ENCODE data around the gene MYO3B. TPM values are rescaled to one million over a fixed set of nuclear protein-coding genes. Genes with fewer than 3 reads are reported as not detected.
"Not testable (repeated sequence)": the region's sequence is repeated elsewhere in the genome, so short reads cannot be mapped to it uniquely, and the experiment has no call there.

MYO3B gene
- total RNA-seq, 1 donor from 2014 or later: 0.17 TPM

DNA sequence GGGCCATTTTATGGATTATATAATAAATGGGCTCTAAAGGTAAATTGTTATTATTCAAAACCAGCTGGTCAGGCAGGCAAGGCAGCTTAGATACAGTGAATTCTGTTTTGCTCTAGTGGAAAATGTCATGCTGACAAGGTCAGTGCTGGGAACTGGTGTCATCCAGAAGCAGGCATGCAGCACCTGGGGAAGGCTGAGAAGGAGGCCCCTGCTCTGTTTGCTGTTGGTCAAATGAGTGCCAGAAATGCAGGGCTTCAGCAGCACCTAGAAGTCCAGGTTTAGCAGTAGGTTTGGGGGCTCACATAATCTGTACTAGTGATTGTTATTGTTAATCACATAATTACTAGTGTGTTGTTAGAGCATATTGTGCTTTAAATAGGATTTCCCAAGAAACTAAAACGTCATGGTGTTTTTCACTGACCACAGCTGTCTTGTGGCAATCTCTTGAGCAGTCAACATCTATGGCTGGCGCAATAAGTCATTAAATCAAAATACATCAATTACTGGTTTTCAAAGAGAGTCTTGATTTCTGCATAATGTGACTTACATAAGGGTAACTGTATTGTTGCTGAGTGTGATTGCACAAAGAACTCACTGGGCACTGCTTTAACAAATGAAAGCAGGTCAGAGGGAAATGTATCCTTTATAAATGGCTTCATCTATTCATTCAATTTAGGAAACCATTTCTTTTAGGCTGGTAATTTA is 99.1 kb downstream of the MYO3B start:
- ATAC-seq: no peak
- H3K4me1 ChIP-seq: no peaks in the 10 kb centered on the region
- no peak overlapping the region for H3K27ac ChIP-seq
- intact Hi-C loops (cut with DNase I): no loop called here
- no peaks in the 10 kb centered on the region for H3K36me3 ChIP-seq
- H3K27me3 ChIP-seq: peaks cover 5% of the 10 kb centered on the region
- TF ChIP-seq, protein P1, sequence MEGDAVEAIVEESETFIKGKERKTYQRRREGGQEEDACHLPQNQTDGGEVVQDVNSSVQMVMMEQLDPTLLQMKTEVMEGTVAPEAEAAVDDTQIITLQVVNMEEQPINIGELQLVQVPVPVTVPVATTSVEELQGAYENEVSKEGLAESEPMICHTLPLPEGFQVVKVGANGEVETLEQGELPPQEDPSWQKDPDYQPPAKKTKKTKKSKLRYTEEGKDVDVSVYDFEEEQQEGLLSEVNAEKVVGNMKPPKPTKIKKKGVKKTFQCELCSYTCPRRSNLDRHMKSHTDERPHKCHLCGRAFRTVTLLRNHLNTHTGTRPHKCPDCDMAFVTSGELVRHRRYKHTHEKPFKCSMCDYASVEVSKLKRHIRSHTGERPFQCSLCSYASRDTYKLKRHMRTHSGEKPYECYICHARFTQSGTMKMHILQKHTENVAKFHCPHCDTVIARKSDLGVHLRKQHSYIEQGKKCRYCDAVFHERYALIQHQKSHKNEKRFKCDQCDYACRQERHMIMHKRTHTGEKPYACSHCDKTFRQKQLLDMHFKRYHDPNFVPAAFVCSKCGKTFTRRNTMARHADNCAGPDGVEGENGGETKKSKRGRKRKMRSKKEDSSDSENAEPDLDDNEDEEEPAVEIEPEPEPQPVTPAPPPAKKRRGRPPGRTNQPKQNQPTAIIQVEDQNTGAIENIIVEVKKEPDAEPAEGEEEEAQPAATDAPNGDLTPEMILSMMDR (IDR thresholded peaks at IDR 0.05): no peak
- no peaks in the 10 kb centered on the region for H3K9me3 ChIP-seq
- no peak for DNase-seq
- no peak overlapping the region for H3K4me3 ChIP-seq

DNA sequence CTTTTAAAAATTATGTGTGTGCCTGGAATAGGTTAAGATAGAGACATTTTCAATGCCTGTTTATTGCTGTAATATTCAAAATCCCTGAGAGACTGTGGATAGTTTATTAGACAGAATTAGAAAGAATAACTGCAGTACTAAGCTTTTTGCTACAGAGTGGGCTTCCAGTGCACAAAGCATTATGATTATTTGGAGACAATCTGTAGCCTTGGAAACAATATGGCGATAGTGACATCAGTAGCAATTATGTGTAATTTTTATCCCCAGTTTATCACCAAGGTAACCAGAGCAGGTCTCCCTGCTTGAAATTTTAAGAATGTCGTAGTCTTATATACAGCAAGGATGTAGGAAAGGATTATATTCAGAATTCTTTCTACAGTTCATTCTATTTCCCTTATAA is 100.0 kb downstream of the MYO3B start:
- DNase-seq: no peak
- TF ChIP-seq, protein P1 (IDR thresholded peaks at IDR 0.05): no peak
- intact Hi-C loops (cut with DNase I): no loop called here

DNA sequence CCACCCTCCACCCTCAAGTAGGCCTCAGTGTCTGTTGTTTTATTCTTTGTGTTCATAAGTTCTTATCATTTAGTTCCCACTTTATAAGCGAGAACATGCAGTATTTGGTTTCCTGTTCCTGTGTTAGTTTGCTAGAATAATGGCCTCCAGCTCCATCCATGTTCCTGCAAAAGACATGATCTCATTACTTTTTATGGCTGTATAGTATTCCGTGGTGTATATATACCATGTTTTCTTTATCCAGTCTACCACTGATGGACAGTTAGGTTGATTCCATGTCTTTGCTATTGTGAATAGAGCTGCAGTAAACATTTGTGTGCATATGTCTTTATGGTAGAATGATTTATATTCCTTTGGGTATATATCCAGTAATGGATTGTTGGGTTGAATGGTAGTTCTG is 101.7 kb downstream of the MYO3B start:
- H3K27me3 ChIP-seq; H3K27ac ChIP-seq; DNase-seq; H3K36me3 ChIP-seq; ATAC-seq; H3K4me1 ChIP-seq; H3K9me3 ChIP-seq; H3K4me3 ChIP-seq; intact Hi-C loops (cut with DNase I): not testable (repeated sequence)

More for the DNA sequence above, 100.0 kb downstream of the MYO3B start:
- ATAC-seq: no peak
- Histone ChIP-seq H3K27me3 (peaks cover 5% of the 10 kb centered on the region), H3K4me1 (no peaks in the 10 kb centered on the region), H3K27ac (no peak overlapping the region), H3K4me3 (no peak overlapping the region), H3K36me3 (no peaks in the 10 kb centered on the region), H3K9me3 (no peaks in the 10 kb centered on the region)

DNA sequence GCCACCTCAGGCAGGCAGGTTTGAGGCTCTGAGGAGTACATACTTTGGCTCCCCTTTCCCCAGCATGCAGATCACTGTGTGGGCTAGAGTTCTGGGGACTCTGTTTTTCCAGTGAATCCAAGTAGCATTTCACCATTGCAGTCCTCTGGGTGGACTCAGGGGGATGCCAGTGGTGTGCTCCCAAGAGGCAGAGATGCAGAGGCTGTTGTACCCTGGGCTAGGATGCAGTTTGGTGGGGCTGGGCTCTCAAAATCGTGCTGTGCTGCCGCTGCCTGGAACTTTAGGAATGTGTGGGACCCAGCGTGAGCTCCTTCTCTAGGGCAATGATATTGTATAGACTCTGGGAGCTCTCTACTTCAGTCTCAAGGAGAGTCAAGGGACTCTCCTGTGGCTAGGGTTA is 104.9 kb downstream of the MYO3B start:
- no peaks in the 10 kb centered on the region for H3K27me3 ChIP-seq
- H3K4me1 ChIP-seq: no peaks in the 10 kb centered on the region
- TF ChIP-seq, protein P1 (IDR thresholded peaks at IDR 0.05): no peak
- DNase-seq (no peak), ATAC-seq (no peak)
- intact Hi-C loops (cut with DNase I): no loop called here
- H3K9me3 ChIP-seq: no peaks in the 10 kb centered on the region
- no peak overlapping the region for H3K27ac ChIP-seq
- no peaks in the 10 kb centered on the region for H3K36me3 ChIP-seq
- no peak overlapping the region for H3K4me3 ChIP-seq

DNA sequence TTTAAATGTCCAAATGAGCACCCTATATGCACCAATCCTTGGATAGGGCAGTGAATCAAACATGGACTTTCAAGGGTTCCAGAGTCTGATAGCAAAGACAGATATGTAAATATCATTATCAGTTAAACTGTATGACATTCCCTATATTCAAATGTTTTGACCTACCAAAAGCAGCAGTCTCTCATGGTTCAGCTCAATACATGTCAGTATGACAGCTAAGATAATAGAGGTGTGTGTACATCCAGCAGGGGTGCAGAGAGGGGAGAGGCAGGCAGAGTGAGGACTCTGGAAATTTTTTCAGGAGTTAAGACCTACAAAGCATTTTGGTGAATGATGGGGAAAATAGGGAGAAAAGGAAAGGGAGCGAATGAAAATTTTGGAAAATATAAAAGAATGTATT is 106.3 kb downstream of the MYO3B start:
- intact Hi-C loops (cut with DNase I): no loop called here
- Histone ChIP-seq H3K27ac (no peak overlapping the region), H3K36me3 (no peaks in the 10 kb centered on the region), H3K4me1 (no peaks in the 10 kb centered on the region), H3K4me3 (no peak overlapping the region), H3K9me3 (no peaks in the 10 kb centered on the region), H3K27me3 (no peaks in the 10 kb centered on the region)
- DNase-seq: no peak
- TF ChIP-seq, protein P1 (IDR thresholded peaks at IDR 0.05): no peak
- ATAC-seq: no peak

DNA sequence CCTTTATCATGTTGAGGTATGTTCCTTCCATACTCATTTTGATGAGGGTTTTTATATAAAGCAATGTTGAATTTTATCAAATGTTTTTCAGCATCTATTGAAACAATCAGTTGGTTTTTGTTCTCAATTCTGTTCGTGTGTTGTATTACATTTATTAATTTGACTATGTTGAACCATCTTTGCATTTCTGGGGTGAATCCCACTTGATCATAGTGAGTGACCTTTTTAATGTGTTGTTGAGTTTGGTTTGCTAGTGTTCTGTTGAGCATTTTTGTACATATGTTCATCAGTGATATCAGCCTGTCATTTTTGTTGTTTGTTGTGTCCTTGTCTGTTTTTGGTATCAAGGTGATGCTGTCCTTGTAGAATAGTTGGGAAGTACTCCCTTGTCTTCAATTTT is 110.9 kb downstream of the MYO3B start:
- Histone ChIP-seq H3K9me3 (no peaks in the 10 kb centered on the region), H3K4me3 (no peak overlapping the region), H3K27me3 (no peaks in the 10 kb centered on the region), H3K4me1 (no peaks in the 10 kb centered on the region), H3K27ac (no peak overlapping the region), H3K36me3 (no peaks in the 10 kb centered on the region)
- no peak for DNase-seq
- no peak for ATAC-seq
- TF ChIP-seq, protein P1 (IDR thresholded peaks at IDR 0.05): no peak
- intact Hi-C loops (cut with DNase I): no loop called here

Data from upper lobe of right lung (tissue), 1 donor.